IPS-18a (cell line): ENCODE measurements around the gene GINS1.

Experiments used
- H3K27ac ChIP-seq: one replicate; pipeline ENCODE4 v1.5.1; 2013; ENCODE audit warnings: low read length
- H3K27me3 ChIP-seq: one replicate; pipeline ENCODE4 v1.6.1; 2013; ENCODE audit warnings: mild to moderate bottlenecking, low read length; ENCODE audit not compliant: control insufficient read depth, insufficient read depth
- H3K36me3 ChIP-seq: one replicate; pipeline ENCODE4 v1.6.1; 2013; ENCODE audit warnings: low read depth, low read length; ENCODE audit not compliant: control insufficient read depth
- H3K4me1 ChIP-seq: one replicate; pipeline ENCODE4 v1.6.1; 2013; ENCODE audit warnings: low read depth, low read length; ENCODE audit not compliant: control insufficient read depth
- H3K4me3 ChIP-seq: one replicate; pipeline ENCODE4 v1.5.1; 2013; ENCODE audit warnings: low read length
- H3K9ac ChIP-seq: one replicate; pipeline ENCODE4 v1.6.1; 2013; ENCODE audit warnings: mild to moderate bottlenecking, low read length, moderate library complexity
- H3K9me3 ChIP-seq: one replicate; pipeline ENCODE4 v1.6.1; 2013; ENCODE audit warnings: low read depth, low read length; ENCODE audit not compliant: control insufficient read depth

The GINS1 gene

DNA sequence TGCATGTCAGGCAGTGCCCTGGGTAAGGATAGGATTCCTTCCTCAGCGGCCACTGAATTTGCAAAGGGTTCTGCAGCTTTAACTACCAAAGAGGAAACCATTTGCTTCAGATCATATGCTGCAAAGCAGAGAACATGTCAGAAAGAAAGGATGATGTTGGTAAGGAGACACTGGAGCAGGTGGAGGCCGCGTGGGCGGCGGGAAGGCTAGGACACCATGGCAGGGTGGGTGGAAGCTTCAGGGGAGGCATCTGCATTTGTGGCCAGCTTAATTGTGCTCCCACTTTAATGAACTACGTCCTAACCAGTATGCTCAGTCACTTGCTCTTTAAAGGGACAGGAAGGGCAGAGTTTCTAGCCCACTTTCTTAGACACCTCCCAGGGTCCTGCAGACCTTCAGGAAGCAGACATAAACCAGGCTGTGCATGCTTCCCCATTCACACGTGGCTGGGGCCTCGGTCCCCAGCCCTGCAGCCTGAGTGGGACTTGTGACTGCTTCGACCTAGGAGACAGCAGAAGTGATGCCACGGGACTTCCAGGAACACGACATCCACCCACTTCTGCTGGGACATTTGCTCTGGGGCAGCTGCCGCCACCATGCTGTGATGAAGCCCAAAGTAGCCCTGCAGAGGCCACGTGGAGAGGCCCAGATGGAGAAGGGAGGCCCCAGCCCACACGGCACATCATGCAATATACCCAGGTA, 76.1 kb downstream of the GINS1 start:
- Histone ChIP-seq H3K4me3 (no peak overlapping the region), H3K27me3 (no peaks in the 10 kb centered on the region), H3K36me3 (peaks cover 64% of the 10 kb centered on the region), H3K9me3 (no peaks in the 10 kb centered on the region), H3K9ac (no peak overlapping the region), H3K27ac (no peak overlapping the region), H3K4me1 (no peaks in the 10 kb centered on the region)

DNA sequence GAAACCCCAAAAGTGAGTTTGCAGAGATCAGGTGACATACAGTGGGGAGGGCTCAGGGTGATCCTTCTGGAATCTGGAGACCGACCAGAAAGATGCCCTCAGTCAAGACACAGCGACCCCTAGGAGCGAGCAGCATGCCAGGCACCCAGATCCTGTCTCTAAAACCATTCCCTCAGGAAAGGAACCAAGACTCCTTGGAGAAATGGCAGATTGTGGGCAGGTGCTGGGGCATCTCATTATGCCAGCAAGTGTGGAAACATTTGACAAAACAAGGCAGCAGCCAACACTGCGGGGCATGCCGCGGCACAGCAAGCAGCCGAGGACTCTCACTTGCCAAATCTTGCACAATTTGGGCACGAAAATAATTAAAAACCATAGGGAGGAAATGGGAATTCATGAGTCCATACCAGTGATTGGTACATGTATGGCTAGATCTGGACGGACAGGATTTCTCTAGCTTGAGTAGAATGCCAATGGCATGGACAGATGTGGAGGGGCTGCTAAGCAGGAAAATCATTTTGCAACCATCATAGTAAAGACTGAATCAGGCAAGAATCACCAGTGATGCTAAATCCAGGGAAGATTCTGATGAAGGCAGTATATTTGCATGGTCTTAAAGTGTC, 76.9 kb downstream of the GINS1 start:
- H3K4me3 ChIP-seq = no peak overlapping the region
- peaks cover 62% of the 10 kb centered on the region for H3K36me3 ChIP-seq
- no peak overlapping the region for H3K9ac ChIP-seq
- no peak overlapping the region for H3K27ac ChIP-seq
- H3K27me3 ChIP-seq = no peaks in the 10 kb centered on the region
- no peaks in the 10 kb centered on the region for H3K9me3 ChIP-seq
- H3K4me1 ChIP-seq = peaks cover 5% of the 10 kb centered on the region

- Histone ChIP-seq H3K36me3 (peaks cover 60% of the 10 kb centered on the region), H3K27me3 (no peaks in the 10 kb centered on the region), H3K4me1 (peaks cover 12% of the 10 kb centered on the region), H3K9ac (no peak overlapping the region), H3K27ac (no peak overlapping the region), H3K4me3 (no peak overlapping the region), H3K9me3 (no peaks in the 10 kb centered on the region)
Measured at GRCh38 chr20:25484911-25485511, 77.5 kb downstream of the GINS1 start.

- H3K27ac ChIP-seq = no peak overlapping the region
- peaks cover 51% of the 10 kb centered on the region for H3K36me3 ChIP-seq
- no peaks in the 10 kb centered on the region for H3K9me3 ChIP-seq
- peaks cover 18% of the 10 kb centered on the region for H3K4me1 ChIP-seq
- H3K27me3 ChIP-seq = no peaks in the 10 kb centered on the region
- no peak overlapping the region for H3K4me3 ChIP-seq
- no peak overlapping the region for H3K9ac ChIP-seq
Measured at GRCh38 chr20:25485872-25486271, 78.4 kb downstream of the GINS1 start.

DNA sequence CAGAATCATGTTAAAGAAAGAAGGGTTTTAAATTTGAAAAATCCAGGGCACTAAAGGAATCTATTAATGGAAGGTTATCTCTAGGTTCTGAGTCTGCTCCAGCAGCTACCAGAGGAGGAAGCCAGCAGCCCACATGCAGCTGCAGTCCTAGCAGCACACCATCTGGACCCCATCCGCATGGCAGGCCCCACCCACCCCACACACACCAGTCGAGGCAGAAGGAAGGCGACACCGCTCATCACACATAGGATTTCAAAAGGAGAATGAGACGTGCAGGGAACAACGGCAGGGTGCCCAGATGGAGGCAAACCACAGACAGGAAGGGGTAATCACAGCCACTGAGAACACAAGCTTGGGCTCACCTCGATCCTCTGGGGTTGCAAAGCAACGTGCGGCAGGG, 78.9 kb downstream of the GINS1 start:
- H3K27me3 ChIP-seq = no peaks in the 10 kb centered on the region
- H3K36me3 ChIP-seq = peaks cover 46% of the 10 kb centered on the region
- H3K27ac ChIP-seq = no peak overlapping the region
- H3K9ac ChIP-seq = no peak overlapping the region
- H3K4me3 ChIP-seq = no peak overlapping the region
- no peaks in the 10 kb centered on the region for H3K9me3 ChIP-seq
- H3K4me1 ChIP-seq = peaks cover 19% of the 10 kb centered on the region

DNA sequence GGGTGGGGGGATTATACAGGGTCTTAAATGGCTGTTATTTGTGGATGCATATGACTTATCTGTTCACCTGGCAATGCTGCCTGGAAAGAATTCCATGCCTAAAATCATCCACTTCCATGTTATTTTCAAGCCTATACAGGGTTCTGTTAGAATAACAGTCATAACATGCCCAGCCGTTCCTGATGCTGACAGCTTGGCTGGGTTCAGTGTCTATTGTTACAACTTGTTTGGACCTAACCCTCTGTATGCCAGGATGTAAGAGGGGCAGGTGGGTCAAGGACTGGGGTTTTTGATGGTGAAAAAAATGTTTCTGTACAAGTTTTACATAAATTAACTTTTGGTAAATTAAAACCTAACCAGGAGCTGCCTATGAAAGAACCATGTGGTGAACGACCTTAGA, 79.8 kb downstream of the GINS1 start:
- Histone ChIP-seq H3K4me3 (no peak overlapping the region), H3K9me3 (no peaks in the 10 kb centered on the region), H3K9ac (no peak overlapping the region), H3K27ac (no peak overlapping the region), H3K4me1 (peaks cover 19% of the 10 kb centered on the region), H3K36me3 (peaks cover 40% of the 10 kb centered on the region), H3K27me3 (no peaks in the 10 kb centered on the region)

- H3K9ac ChIP-seq = no peak overlapping the region
- H3K27me3 ChIP-seq = no peaks in the 10 kb centered on the region
- no peak overlapping the region for H3K4me3 ChIP-seq
- H3K36me3 ChIP-seq = peaks cover 40% of the 10 kb centered on the region
- no peaks in the 10 kb centered on the region for H3K9me3 ChIP-seq
- no peak overlapping the region for H3K27ac ChIP-seq
- H3K4me1 ChIP-seq = peaks cover 19% of the 10 kb centered on the region
Measured at GRCh38 chr20:25487975-25488374, 80.5 kb downstream of the GINS1 start.

GRCh38 chr20:25489221-25489871, 81.9 kb downstream of the GINS1 start:
- Histone ChIP-seq H3K9me3 (no peaks in the 10 kb centered on the region), H3K27ac (peak overlapping the region; percentile 49), H3K4me1 (peaks cover 19% of the 10 kb centered on the region), H3K27me3 (no peaks in the 10 kb centered on the region), H3K9ac (no peak overlapping the region), H3K4me3 (peak overlapping the region; percentile 11), H3K36me3 (peaks cover 32% of the 10 kb centered on the region)

DNA sequence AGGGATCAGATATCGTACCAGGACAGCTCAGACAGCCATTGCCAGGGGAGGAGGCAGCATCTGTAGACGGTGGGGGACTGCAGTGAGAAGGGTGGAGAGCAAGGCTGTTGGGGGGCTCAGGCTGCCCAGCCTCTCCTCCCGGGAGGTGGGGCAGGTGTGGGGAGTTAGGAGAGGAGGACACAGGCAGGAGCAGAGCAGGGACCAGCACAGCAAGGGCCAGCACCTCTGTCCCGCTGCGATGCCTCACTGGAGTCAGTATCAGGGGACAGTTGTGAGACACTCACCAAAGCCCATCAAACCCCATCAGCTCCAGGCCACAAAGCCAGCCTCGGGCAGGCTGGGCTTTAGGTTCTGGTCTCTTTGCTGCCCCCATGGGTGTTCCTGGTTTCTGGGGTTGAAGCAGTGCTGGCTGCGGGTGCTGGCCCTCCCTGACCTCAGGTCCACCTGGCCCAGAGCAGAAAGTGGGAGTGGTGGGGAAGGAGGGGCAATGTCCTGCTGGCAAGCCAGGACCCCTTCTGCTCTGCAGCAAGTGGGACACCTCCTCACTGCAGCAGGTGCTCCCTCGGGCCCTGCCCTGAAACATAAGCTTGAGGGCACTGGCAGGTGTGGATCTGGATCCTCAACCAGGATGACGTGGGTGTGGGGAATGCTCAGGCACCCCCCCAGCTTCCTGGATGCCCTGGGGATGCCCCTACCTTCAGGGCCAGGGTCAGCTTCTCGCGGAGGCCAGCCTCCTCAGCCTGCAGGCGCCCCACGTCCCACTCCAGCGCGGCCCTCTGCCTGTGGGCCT, 83.4 kb downstream of the GINS1 start:
- no peaks in the 10 kb centered on the region for H3K9me3 ChIP-seq

DNA sequence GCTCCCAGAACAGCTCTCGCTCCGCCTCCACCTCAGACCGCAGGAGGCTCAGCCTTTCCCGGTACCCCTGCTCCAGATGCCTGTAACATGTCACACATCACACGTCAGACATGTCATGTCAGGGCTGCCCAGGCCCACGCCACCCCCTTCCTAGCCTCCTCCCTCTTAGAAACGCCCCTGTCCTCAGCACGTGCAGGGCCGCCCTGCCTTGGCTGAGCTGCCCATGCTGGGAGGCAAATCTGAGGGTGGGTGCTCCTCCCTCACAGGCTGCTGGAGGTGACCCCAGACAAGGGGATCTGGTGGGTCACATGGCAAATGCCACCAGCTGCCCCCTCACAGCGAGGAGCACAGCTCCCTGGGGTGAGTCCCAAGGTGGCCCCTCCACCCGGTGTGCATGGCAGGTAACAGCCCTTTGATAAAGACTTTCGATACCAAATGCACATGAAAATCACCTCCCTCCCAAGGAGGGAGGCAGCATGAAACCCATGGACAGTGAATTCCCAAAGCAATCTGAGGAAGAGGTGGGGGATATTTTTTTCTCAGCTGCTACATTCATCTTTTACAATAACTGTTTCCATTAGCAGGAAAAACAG, 84.1 kb downstream of the GINS1 start:
- Histone ChIP-seq H3K27me3 (no peaks in the 10 kb centered on the region), H3K4me1 (peaks cover 19% of the 10 kb centered on the region), H3K4me3 (no peak overlapping the region), H3K9me3 (no peaks in the 10 kb centered on the region), H3K9ac (no peak overlapping the region), H3K36me3 (peaks cover 15% of the 10 kb centered on the region), H3K27ac (no peak overlapping the region)

More for the DNA sequence above, 83.4 kb downstream of the GINS1 start:
- Histone ChIP-seq H3K27ac (no peak overlapping the region), H3K9ac (no peak overlapping the region), H3K4me1 (peaks cover 19% of the 10 kb centered on the region), H3K27me3 (no peaks in the 10 kb centered on the region), H3K36me3 (peaks cover 17% of the 10 kb centered on the region), H3K4me3 (no peak overlapping the region)

GRCh38 chr20:25493137-25493536, 85.7 kb downstream of the GINS1 start:
- H3K9me3 ChIP-seq = no peaks in the 10 kb centered on the region
- no peak overlapping the region for H3K9ac ChIP-seq
- H3K27me3 ChIP-seq = no peaks in the 10 kb centered on the region
- H3K4me3 ChIP-seq = no peak overlapping the region
- peaks cover 10% of the 10 kb centered on the region for H3K36me3 ChIP-seq
- peaks cover 19% of the 10 kb centered on the region for H3K4me1 ChIP-seq
- no peak overlapping the region for H3K27ac ChIP-seq
